ENCODE measurements around the gene SYNGR1.

SYNGR1 gene

DNA sequence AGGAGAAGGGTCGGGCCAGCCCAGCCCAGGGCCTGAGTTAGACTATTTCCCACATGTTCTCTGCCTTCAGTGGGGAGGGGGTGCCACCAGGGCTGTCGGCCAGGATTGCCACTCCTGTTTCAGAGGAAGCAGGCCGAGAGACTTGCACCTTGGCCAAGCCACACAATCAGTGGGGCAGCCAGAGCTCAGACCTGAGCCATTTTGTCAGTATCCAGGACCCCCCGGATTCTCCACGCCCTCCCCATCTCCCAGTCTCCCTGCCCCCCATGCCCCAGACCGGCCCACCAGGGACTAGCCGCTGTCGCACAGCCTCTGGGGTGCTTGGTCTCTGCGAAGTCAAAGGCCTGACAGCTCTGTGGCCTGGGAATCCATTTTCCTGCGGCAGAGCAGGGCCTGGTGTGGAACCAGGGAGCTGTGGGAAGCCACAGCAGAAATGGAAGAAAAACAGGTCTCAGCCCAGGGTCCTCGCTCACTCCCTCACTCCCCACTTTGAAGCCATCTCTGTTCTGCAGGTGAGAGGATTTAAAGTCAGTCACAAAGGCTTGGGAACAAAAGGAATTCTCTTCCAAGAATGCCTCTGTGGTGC, 81.5 kb downstream of the SYNGR1 start:
- no peak for DNase-seq (ENCODE audit: low read depth)

DNA sequence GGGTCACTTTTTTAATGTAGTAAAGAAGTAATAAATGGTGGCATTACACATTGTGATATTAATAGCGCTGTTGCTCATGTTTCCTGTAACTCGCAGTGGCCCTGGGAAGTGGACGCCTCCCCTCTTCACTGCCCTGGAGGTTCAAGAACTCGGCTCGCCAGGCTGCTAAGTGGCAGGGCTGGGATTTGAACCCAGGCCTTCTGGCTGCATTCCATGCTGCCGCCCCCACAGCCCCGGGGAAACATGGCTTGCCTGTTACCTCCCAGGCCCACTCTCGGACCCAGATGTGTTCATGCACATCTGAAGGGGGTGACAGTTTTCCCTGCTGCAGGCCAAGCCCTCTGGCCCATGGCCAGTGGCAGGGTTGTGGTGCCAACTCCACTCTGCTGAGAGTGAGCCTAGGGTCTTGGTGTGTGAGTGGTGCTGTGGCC, 82.0 kb downstream of the SYNGR1 start:
- no peak for DNase-seq (ENCODE audit: low read depth)

GRCh38 chr22:39432361-39432811, 82.6 kb downstream of the SYNGR1 start:
- no peak for DNase-seq (ENCODE audit: low read depth)

DNA sequence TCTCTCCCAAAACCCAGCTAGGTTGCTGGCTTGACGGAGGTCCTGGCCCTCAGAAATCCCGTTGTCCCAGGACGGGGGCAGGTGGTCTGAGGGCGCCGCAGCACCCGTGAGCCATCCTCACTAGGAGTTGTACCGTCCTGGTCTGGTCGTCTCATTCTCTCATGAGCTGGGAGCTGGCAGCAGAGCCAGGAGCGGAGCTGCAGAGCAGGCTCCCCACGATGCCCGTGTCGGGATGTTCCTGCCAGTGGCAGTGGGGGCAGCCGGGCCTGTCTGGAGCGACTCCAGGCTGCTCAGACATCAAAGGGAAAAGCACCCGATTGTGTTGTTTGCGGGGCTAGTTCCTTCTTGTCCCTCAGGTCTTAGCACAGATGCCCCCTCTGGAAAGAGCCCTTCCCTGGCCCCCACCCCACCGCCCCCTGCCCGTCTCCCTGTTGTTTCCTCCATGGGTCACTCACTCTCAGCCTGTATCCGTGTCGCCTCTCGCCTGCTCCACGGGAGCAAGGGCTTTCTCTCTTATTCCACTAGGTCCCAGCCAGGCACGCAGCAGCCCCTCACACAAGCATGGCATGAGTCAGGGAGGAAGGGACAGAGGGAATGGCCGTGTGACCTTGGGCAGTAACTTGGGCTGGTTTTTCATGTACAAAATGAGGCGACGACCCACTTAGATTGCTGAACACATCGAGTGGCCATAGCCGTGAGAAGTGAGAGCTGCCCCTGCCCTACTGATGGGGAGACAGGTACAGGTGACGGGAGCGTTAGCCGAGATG, 83.9 kb downstream of the SYNGR1 start:
- no peak for DNase-seq (ENCODE audit: low read depth)

- DNase-seq (ENCODE audit: low read depth): peak; percentile 58
Measured at GRCh38 chr22:39434243-39434653, 84.5 kb downstream of the SYNGR1 start.

GRCh38 chr22:39434721-39435120, 84.9 kb downstream of the SYNGR1 start:
- peak; percentile 14 for DNase-seq (ENCODE audit: low read depth)

Data from amniotic epithelial cell (primary cell).